Measurements from ENCODE around the gene TYMP.
A peak's percentile ranks its signal among the peaks of the same experiment; 100 is the strongest.

TYMP gene

DNA sequence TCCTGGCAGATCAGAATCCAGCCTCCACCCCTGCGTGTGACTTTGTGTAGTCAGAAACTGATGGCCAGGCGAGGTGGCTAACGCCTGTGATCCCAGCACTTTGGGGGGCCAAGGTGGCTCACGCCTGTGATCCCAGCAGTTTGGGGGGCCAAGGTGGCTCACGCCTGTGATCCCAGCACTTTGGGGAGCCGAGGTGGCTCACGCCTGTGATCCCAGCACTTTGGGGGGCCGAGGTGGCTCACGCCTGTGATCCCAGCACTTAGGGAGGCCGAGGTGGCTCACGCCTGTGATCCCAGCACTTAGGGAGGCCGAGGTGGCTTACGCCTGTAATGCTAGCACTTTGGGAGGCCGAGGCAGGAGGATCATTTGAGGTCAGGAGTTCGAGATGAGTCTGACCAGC lies 16.6 kb downstream of the TYMP start:
- no CpG with 5 or more reads among the region's 15 CpGs for WGBS (ENCODE audit: insufficient coverage, insufficient read length)
- no peak overlapping the region for H3K27ac ChIP-seq (ENCODE audit: low read length)
- no peaks in the 10 kb centered on the region for H3K9me3 ChIP-seq (ENCODE audit: control insufficient read depth, insufficient read depth, low read length)
- H3K36me3 ChIP-seq (ENCODE audit: control insufficient read depth, insufficient read depth, low read length), result peaks cover 4% of the 10 kb centered on the region
- no peak for DNase-seq (ENCODE audit: low read depth, low spot score)
- no peak overlapping the region for H3K4me3 ChIP-seq (ENCODE audit: low read length)
- H3K4me1 ChIP-seq (ENCODE audit: control insufficient read depth, insufficient read depth, low read length), result peaks cover 2% of the 10 kb centered on the region; the same call in 1 of the 2 replicates
- H3K27me3 ChIP-seq (ENCODE audit: control insufficient read depth, insufficient read depth, low read length), result no peaks in the 10 kb centered on the region

- no peak for DNase-seq (ENCODE audit: low read depth, low spot score)
- WGBS (ENCODE audit: insufficient coverage, insufficient read length), result no CpG with 5 or more reads among the region's 3 CpGs
- no peaks in the 10 kb centered on the region for H3K27me3 ChIP-seq (ENCODE audit: control insufficient read depth, insufficient read depth, low read length)
- peaks cover 6% of the 10 kb centered on the region; the same call in 1 of the 2 replicates for H3K36me3 ChIP-seq (ENCODE audit: control insufficient read depth, insufficient read depth, low read length)
- H3K9me3 ChIP-seq (ENCODE audit: control insufficient read depth, insufficient read depth, low read length), result no peaks in the 10 kb centered on the region
- peak overlapping the region; percentile 95; the same call in 1 of the 2 replicates for H3K4me3 ChIP-seq (ENCODE audit: low read length)
- H3K27ac ChIP-seq (ENCODE audit: low read length), result no peak overlapping the region
- peaks cover 4% of the 10 kb centered on the region for H3K4me1 ChIP-seq (ENCODE audit: control insufficient read depth, insufficient read depth, low read length)
Observed at GRCh38 chr22:50508897-50509296, 20.9 kb downstream of the TYMP start.

- peaks cover 4% of the 10 kb centered on the region for H3K4me1 ChIP-seq (ENCODE audit: control insufficient read depth, insufficient read depth, low read length)
- no peaks in the 10 kb centered on the region for H3K27me3 ChIP-seq (ENCODE audit: control insufficient read depth, insufficient read depth, low read length)
- H3K4me3 ChIP-seq (ENCODE audit: low read length), result peak within 1 kb of the TSS; percentile 95
- peaks cover 6% of the 10 kb centered on the region; the same call in 1 of the 2 replicates for H3K36me3 ChIP-seq (ENCODE audit: control insufficient read depth, insufficient read depth, low read length)
- peak; percentile 93 for DNase-seq (ENCODE audit: low read depth, low spot score)
- H3K27ac ChIP-seq (ENCODE audit: low read length), result no peak within 1 kb of the TSS
- H3K9me3 ChIP-seq (ENCODE audit: control insufficient read depth, insufficient read depth, low read length), result no peaks in the 10 kb centered on the region
- WGBS (ENCODE audit: insufficient coverage, insufficient read length), result no CpG with 5 or more reads among the region's 76 CpGs
Observed at GRCh38 chr22:50507991-50508884, 21.6 kb downstream of the TYMP start, which contains the start of gene NCAPH2. Gene NCAPH2, plus strand, starts transcription at chr22:50508224. Its CDS starts 114 bp downstream, at chr22:50508338.

DNA sequence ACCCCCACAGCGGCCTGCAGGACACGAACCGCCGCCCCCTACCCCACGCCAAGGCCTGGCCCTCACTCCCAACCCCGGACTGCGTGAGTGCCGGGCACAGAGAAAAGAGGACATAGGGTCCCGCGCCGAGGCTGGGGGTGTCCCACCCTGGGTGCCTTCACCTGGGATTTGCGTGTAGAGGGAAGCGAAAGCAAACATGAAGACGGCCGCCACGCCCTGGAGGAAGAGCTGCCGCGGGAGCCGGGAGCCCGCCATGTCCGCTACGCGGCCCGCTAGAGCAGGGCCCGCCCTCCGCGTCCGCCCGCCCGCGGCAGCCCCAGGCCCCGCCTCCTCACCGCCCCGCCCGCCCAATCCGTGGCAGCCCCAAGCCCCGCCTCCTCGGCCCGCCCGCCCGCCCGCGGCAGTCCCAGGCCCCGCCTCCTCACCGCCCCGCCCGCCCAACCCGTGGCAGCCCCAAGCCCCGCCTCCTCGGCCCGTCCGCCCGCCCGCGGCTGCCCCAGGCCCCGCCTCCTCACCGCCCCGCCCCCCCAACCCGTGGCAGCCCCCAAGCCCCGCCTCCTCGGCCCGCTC lies 22.3 kb downstream of the TYMP start, which contains the start of gene LMF2:
TSS of gene LMF2 (minus strand) at position 282 of the 570 bp plus-strand sequence. CDS start at position 255, 27 bp downstream.
- Histone ChIP-seq H3K4me1 (ENCODE audit: control insufficient read depth, insufficient read depth, low read length) (peaks cover 4% of the 10 kb centered on the region), H3K27me3 (ENCODE audit: control insufficient read depth, insufficient read depth, low read length) (no peaks in the 10 kb centered on the region), H3K4me3 (ENCODE audit: low read length) (peak within 1 kb of the TSS; percentile 95), H3K9me3 (ENCODE audit: control insufficient read depth, insufficient read depth, low read length) (no peaks in the 10 kb centered on the region), H3K36me3 (ENCODE audit: control insufficient read depth, insufficient read depth, low read length) (peaks cover 6% of the 10 kb centered on the region; the same call in 1 of the 2 replicates), H3K27ac (ENCODE audit: low read length) (no peak within 1 kb of the TSS)
- DNase-seq (ENCODE audit: low read depth, low spot score), result no peak
- WGBS (ENCODE audit: insufficient coverage, insufficient read length), result no CpG with 5 or more reads among the region's 62 CpGs

DNA sequence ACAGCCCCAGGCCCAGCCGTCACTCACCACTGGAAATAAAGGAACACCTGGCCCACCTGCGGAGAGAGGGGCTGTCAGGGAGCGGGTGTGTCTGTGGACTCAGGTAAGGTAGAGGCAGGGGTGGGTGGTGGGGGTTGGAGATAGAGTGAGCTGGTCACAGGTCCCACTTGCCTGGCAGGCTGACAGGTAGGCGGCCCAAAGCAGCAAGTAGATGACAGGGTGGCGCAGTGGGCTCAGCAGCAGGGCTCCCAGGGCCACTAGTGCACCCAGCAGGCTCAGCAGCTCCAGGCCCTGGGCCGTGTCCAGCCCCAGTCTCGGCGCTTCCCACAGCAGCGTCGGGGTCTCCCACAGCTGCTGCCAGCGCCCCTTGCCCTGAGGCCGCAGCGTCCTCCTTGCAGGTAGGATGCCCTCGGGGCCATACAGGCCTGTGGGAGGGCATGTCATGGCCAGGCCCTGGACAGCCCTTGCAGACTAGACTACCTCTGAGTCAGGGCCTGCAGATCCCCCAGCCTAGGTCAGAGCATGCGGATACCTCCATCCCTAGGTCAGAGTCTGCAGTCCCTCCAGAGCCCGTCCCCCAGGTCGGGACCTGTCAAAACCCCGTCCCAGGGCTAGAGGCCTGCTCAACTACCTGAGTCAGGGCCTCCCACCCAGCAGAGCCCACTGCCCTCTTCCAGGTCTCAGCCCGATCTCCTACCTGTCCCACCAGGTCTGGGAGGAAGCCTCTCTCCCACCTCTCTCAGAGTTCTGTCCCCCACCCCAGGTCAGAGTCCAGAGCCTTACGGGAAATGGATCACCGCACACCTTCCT lies 23.0 kb downstream of the TYMP start:
- no peaks in the 10 kb centered on the region for H3K27me3 ChIP-seq (ENCODE audit: control insufficient read depth, insufficient read depth, low read length)
- no peak overlapping the region for H3K27ac ChIP-seq (ENCODE audit: low read length)
- H3K4me3 ChIP-seq (ENCODE audit: low read length), result peak overlapping the region; percentile 90
- no peak for DNase-seq (ENCODE audit: low read depth, low spot score)
- H3K36me3 ChIP-seq (ENCODE audit: control insufficient read depth, insufficient read depth, low read length), result peaks cover 6% of the 10 kb centered on the region; the same call in 1 of the 2 replicates
- peaks cover 4% of the 10 kb centered on the region for H3K4me1 ChIP-seq (ENCODE audit: control insufficient read depth, insufficient read depth, low read length)
- no CpG with 5 or more reads among the region's 21 CpGs for WGBS (ENCODE audit: insufficient coverage, insufficient read length)
- H3K9me3 ChIP-seq (ENCODE audit: control insufficient read depth, insufficient read depth, low read length), result no peaks in the 10 kb centered on the region

DNA sequence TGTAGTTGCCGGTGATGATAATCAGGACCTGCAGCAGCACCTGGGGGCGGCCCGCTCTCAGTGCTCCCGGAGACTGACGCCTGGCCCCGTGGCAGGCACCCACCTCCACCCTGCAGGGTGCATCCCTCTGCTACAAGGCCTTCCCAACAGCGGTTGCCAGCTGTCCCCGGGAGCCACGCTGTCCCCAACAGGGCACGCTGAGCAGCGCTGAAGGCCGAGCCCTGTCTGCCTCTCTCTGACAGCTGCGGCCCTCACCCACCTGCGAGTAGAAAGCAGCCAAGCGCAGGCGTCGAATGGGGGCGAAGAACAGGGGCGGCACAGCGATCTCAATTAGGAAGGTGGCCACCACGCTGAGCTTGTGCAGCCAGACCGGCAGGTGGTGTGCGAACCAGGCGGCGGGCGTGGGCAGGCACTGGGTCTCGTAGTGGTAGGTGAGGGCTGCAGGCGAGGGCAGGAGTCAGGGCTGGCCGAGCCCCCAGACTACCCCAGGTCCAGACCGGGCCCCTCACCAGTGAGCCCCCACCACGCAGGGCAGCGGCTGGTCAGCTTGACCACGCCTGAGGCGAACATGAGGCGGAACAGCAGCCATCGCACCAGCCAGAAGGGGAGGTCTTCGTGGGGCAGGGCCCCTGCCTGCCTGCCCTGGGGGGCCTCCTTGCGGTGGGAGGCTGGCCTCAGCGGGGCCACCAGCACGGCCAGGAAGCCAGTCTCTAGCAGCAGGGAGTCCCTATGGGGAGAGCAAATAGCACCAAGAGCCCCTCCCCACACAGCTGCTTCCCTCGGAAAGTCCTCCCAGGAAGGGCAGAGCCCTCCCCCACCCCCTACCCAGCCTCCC lies 23.8 kb downstream of the TYMP start:
- no CpG with 5 or more reads among the region's 41 CpGs for WGBS (ENCODE audit: insufficient coverage, insufficient read length)
- no peak overlapping the region for H3K4me3 ChIP-seq (ENCODE audit: low read length)

DNA sequence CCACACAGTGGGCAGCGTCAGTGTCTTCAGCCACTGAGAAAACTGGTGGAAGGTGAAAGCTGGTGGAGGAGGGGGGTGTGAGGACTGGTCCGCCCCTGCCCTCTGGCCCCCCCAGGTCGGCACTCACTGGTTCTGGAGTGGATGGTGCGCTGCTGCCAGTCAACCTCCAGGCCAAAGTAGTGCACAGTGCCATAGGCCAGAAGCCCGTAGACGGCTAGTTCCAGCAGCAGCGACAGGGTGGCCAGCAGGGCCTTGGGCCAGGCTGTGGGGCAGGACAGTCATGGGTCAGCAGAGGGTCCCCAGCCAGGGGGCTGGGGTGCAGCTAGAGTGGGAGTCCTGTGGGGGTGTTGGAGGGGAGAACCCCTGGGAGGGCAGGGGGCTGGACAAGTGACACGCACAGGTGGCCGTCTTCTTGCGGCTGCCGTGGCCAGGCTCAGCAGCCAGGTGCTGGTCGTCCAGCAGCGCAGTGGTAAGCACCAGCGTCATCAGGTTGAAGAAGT lies 24.5 kb downstream of the TYMP start:
- no peak overlapping the region for H3K4me3 ChIP-seq (ENCODE audit: low read length)
- H3K36me3 ChIP-seq (ENCODE audit: control insufficient read depth, insufficient read depth, low read length), result peaks cover 6% of the 10 kb centered on the region; the same call in 1 of the 2 replicates
- no peak overlapping the region for H3K27ac ChIP-seq (ENCODE audit: low read length)
- no peak for DNase-seq (ENCODE audit: low read depth, low spot score)
- H3K27me3 ChIP-seq (ENCODE audit: control insufficient read depth, insufficient read depth, low read length), result no peaks in the 10 kb centered on the region
- no CpG with 5 or more reads among the region's 14 CpGs for WGBS (ENCODE audit: insufficient coverage, insufficient read length)
- no peaks in the 10 kb centered on the region for H3K9me3 ChIP-seq (ENCODE audit: control insufficient read depth, insufficient read depth, low read length)
- H3K4me1 ChIP-seq (ENCODE audit: control insufficient read depth, insufficient read depth, low read length), result peaks cover 4% of the 10 kb centered on the region

More for the DNA sequence above, 23.8 kb downstream of the TYMP start:
- H3K36me3 ChIP-seq (ENCODE audit: control insufficient read depth, insufficient read depth, low read length), result peaks cover 6% of the 10 kb centered on the region; the same call in 1 of the 2 replicates
- H3K4me1 ChIP-seq (ENCODE audit: control insufficient read depth, insufficient read depth, low read length), result peaks cover 4% of the 10 kb centered on the region
- no peak for DNase-seq (ENCODE audit: low read depth, low spot score)
- no peak overlapping the region for H3K27ac ChIP-seq (ENCODE audit: low read length)
- H3K9me3 ChIP-seq (ENCODE audit: control insufficient read depth, insufficient read depth, low read length), result no peaks in the 10 kb centered on the region
- H3K27me3 ChIP-seq (ENCODE audit: control insufficient read depth, insufficient read depth, low read length), result no peaks in the 10 kb centered on the region

DNA sequence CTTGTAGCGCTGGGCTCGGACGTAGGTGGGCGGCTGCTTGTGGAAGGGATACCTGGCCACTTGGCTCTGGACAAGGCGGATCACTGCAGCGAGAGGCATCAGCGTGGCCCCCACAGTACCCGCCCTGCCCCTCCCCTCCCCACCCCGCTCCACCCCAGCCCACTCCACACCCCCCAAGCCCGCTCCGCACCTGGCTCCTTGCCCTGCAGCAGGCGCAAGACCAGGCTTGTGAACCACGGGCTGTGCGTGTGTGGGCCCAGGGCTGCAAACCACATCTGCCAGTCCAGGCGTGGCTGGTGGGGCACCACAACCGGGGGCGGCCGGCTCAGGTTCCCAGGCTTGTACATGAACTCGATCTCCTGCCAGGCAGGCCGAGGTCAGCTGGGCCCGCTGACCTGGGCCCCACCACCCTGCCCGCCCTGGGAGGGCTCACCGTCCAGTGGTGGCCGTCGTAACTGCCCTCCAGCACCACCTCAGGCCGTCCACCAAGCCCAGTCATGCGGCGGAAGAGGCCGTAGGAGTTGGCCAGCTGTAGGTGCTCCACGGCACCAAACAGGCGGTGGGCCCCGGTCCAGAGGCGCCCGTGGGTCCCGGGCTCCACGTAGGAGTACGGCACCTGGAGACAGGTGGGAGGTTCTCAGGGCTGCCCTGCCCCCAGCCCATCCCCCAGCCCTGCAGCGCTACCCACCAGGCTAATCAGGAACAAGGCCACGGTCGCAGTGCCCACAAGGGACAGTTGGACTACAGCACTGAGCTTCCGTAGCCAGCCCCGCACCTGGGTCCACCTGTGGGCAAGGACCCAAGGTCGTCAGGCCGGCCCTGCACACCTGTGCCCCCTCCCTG lies 25.2 kb downstream of the TYMP start:
- Histone ChIP-seq H3K27me3 (ENCODE audit: control insufficient read depth, insufficient read depth, low read length) (no peaks in the 10 kb centered on the region), H3K9me3 (ENCODE audit: control insufficient read depth, insufficient read depth, low read length) (no peaks in the 10 kb centered on the region), H3K4me1 (ENCODE audit: control insufficient read depth, insufficient read depth, low read length) (peaks cover 4% of the 10 kb centered on the region), H3K36me3 (ENCODE audit: control insufficient read depth, insufficient read depth, low read length) (peaks cover 6% of the 10 kb centered on the region; the same call in 1 of the 2 replicates), H3K4me3 (ENCODE audit: low read length) (no peak overlapping the region), H3K27ac (ENCODE audit: low read length) (no peak overlapping the region)
- no peak for DNase-seq (ENCODE audit: low read depth, low spot score)
- no CpG with 5 or more reads among the region's 44 CpGs for WGBS (ENCODE audit: insufficient coverage, insufficient read length)

All from iPS DF 6.9 (cell line).